HEK293T (cell line): Measurements from ENCODE around the gene SIRPA.

ENCODE experiments used
- CTCF ChIA-PET: fragments of 350-600 bp; formaldehyde crosslinking; extraction: SDS; loops from one replicate; lab custom pipeline; 2021; ENCODE audit warnings: antibody characterized with exemption, inconsistent platforms; lab: Yijun Ruan, JAX
- POLR2A ChIA-PET: fragments of 350-600 bp; formaldehyde crosslinking; extraction: SDS; loops from one replicate; lab custom pipeline; 2020; ENCODE audit warnings: antibody characterized with exemption, inconsistent platforms; lab: Yijun Ruan, JAX
- DNase-seq: peaks from one replicate; pipeline ENCODE4 v3.0.0; 2012; ENCODE audit warnings: mixed read lengths; ENCODE audit errors: extremely low spot score
- ARNT ChIP-seq: fragments of 450-650 bp; IDR thresholded peaks from 2 replicates; pipeline ENCODE4 v1.6.1; 2017; ENCODE audit warnings: mild to moderate bottlenecking
- BHLHE40 ChIP-seq: fragments of 450-650 bp; IDR thresholded peaks from 2 replicates; pipeline ENCODE4 v1.6.1; 2016; ENCODE audit warnings: mild to moderate bottlenecking, moderate library complexity, borderline replicate concordance
- CTBP1 ChIP-seq: fragments of 450-650 bp; IDR thresholded peaks from 2 replicates; pipeline ENCODE4 v1.6.1; 2016; ENCODE audit warnings: borderline replicate concordance
- ELF4 ChIP-seq: fragments of 450-650 bp; IDR thresholded peaks from 2 replicates; pipeline ENCODE4 v1.6.1; 2017; ENCODE audit warnings: antibody characterized with exemption
- FOXA1 ChIP-seq: fragments of 450-650 bp; IDR thresholded peaks from 2 replicates; pipeline ENCODE4 v1.6.1; 2016; ENCODE audit warnings: mild to moderate bottlenecking
- FOXK2 ChIP-seq: fragments of 450-650 bp; IDR thresholded peaks from 2 replicates; pipeline ENCODE4 v1.6.1; 2016; ENCODE audit warnings: mild to moderate bottlenecking
- FOXM1 ChIP-seq: fragments of 450-650 bp; IDR thresholded peaks from 2 replicates; pipeline ENCODE4 v1.6.1; 2017; ENCODE audit warnings: mild to moderate bottlenecking, borderline replicate concordance
- HDGF ChIP-seq: fragments of 450-650 bp; IDR thresholded peaks from 2 replicates; pipeline ENCODE4 v1.6.1; 2017; ENCODE audit warnings: antibody characterized with exemption, borderline replicate concordance
- L3MBTL2 ChIP-seq: fragments of 450-650 bp; conservative IDR thresholded peaks from 2 replicates; pipeline ENCODE4 v1.6.1; 2016; ENCODE audit warnings: mild to moderate bottlenecking
- LEF1 ChIP-seq: fragments of 450-650 bp; IDR thresholded peaks from 2 replicates; pipeline ENCODE4 v1.6.1; 2017; ENCODE audit warnings: mild to moderate bottlenecking, borderline replicate concordance
- NFRKB ChIP-seq: fragments of 450-650 bp; IDR thresholded peaks from 2 replicates; pipeline ENCODE4 v1.6.1; 2016; ENCODE audit warnings: mild to moderate bottlenecking, moderate library complexity
- SP1 ChIP-seq: fragments of 450-650 bp; IDR thresholded peaks from 2 replicates; pipeline ENCODE4 v1.6.1; 2017
- SUZ12 ChIP-seq: fragments of 450-650 bp; IDR thresholded peaks from 2 replicates; pipeline ENCODE4 v1.6.1; 2016; ENCODE audit warnings: mild to moderate bottlenecking
- TARDBP ChIP-seq: fragments of 450-650 bp; IDR thresholded peaks from 2 replicates; pipeline ENCODE4 v1.6.1; 2016
- ZNF384 ChIP-seq: fragments of 450-650 bp; IDR thresholded peaks from 2 replicates; pipeline ENCODE4 v1.6.1; 2016
- TF ChIP-seq, protein P1 (sequence below): fragments of 450-650 bp; IDR thresholded peaks from 2 replicates; pipeline ENCODE4 v1.6.1; 2016

Gene SIRPA

DNA sequence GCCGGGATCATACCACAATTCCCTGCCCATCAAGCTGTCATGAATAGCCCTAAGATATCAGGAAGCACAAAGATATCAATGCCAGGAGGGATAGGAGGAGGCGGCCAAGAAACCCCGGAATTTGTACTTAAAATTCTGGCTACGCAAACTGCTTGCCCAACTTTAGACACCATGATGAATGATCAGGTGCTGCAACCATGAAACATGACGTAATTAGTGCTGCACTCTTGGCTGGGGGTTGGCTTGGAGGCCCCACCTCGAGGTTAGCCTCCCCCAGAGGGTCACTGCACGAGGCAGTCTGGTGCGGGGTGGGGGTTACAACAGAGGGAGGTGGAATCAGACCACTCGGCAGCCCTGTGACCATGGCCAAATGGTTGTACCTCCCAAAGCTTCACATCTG is 8.9 kb downstream of the SIRPA start:
- CTCF ChIA-PET: no interaction called here
- no peak for DNase-seq
- TF ChIP-seq FOXK2 (no peak), HDGF (no peak), SUZ12 (no peak), SP1 (no peak), BHLHE40 (no peak), NFRKB (no peak), FOXA1 (no peak)
- TF ChIP-seq, protein P1, sequence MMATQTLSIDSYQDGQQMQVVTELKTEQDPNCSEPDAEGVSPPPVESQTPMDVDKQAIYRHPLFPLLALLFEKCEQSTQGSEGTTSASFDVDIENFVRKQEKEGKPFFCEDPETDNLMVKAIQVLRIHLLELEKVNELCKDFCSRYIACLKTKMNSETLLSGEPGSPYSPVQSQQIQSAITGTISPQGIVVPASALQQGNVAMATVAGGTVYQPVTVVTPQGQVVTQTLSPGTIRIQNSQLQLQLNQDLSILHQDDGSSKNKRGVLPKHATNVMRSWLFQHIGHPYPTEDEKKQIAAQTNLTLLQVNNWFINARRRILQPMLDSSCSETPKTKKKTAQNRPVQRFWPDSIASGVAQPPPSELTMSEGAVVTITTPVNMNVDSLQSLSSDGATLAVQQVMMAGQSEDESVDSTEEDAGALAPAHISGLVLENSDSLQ: no peak
- POLR2A ChIA-PET: no interaction called here

DNA sequence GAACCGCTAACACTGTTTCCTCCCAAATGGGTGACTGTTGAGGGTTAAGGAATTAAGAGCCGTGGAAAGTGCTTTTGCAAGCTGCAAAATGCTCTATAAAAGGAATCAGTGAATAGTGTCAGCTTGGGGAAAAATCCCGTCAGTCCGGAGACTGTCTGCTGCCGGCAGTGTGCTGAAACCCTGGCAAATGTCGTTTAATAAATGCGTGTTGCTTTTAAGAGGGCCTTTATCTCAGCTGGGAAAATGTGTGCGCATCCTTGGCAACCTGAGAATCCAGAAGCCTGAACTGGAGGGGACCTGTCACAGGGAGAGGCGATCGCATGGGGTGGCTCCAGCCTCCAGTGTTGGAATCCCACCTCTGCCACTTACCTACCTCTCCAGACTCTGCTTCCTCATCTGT is 9.8 kb downstream of the SIRPA start:
- TF ChIP-seq SUZ12 (no peak), ELF4 (no peak), FOXK2 (no peak), FOXA1 (no peak), BHLHE40 (no peak), L3MBTL2 (no peak), SP1 (no peak), ARNT (no peak), LEF1 (no peak), ZNF384 (no peak), NFRKB (no peak), TARDBP (no peak), FOXM1 (no peak), HDGF (no peak), CTBP1 (no peak)
- TF ChIP-seq, protein P1: no peak
- CTCF ChIA-PET: no interaction called here
- no peak for DNase-seq
- POLR2A ChIA-PET: no interaction called here

GRCh38 chr20:1905693-1906092 is 10.5 kb downstream of the SIRPA start:
- TF ChIP-seq SUZ12 (no peak), SP1 (no peak), L3MBTL2 (no peak), BHLHE40 (no peak), HDGF (no peak), TARDBP (no peak), FOXM1 (no peak), FOXK2 (no peak), CTBP1 (no peak), ZNF384 (no peak), LEF1 (no peak), ARNT (no peak)
- TF ChIP-seq, protein P1: no peak
- ChIA-PET CTCF (no interaction called here), POLR2A (no interaction called here)
- DNase-seq: no peak

- CTCF ChIA-PET: no interaction called here
Measured at GRCh38 chr20:1906361-1907051, 11.3 kb downstream of the SIRPA start.

GRCh38 chr20:1907586-1907985 is 12.4 kb downstream of the SIRPA start:
- POLR2A ChIA-PET: no interaction called here
- TF ChIP-seq ELF4 (no peak), TARDBP (no peak), LEF1 (no peak), ARNT (no peak), SUZ12 (no peak), FOXK2 (no peak), BHLHE40 (no peak), FOXA1 (no peak), NFRKB (no peak)
- CTCF ChIA-PET: no interaction called here
- no peak for DNase-seq

More at GRCh38 chr20:1906361-1907051, 11.3 kb downstream of the SIRPA start:
- POLR2A ChIA-PET: no interaction called here
- DNase-seq: no peak
- TF ChIP-seq FOXM1 (no peak), LEF1 (no peak), SP1 (no peak), HDGF (no peak), CTBP1 (no peak), FOXA1 (no peak)

GRCh38 chr20:1908191-1908590 is 13.0 kb downstream of the SIRPA start:
- POLR2A ChIA-PET: no interaction called here
- no peak for DNase-seq
- TF ChIP-seq, protein P1: no peak
- TF ChIP-seq ARNT: no peak
- no peak for TF ChIP-seq CTBP1
- no peak for TF ChIP-seq TARDBP
- TF ChIP-seq FOXK2: no peak
- TF ChIP-seq ZNF384: no peak
- no peak for TF ChIP-seq NFRKB
- TF ChIP-seq ELF4: no peak
- no peak for TF ChIP-seq FOXA1
- TF ChIP-seq L3MBTL2: no peak
- TF ChIP-seq LEF1: no peak
- no peak for TF ChIP-seq BHLHE40
- no peak for TF ChIP-seq FOXM1
- TF ChIP-seq SP1: no peak
- TF ChIP-seq SUZ12: no peak
- TF ChIP-seq HDGF: no peak
- CTCF ChIA-PET: no interaction called here
